Testis (tissue), 3 donors: Measurements from ENCODE around the gene TRMT61A. TPM values are rescaled to one million over a fixed set of nuclear protein-coding genes. Genes with fewer than 3 reads are reported as not detected.
A peak's percentile ranks its signal among the peaks of the same experiment; 100 is the strongest.

ENCODE experiments used
- DNase-seq: peaks from one replicate; pipeline ENCODE4 v3.0.0-alpha.2; 2019
- H3K27ac ChIP-seq, 2 donors: fragments of 200-600 bp; sonication (generic); one replicate each; pipeline ENCODE4 v1.5.1; 2019
- H3K27me3 ChIP-seq: fragments of 200-600 bp; sonication (generic); one replicate; pipeline ENCODE4 v1.5.1; 2019
- H3K36me3 ChIP-seq: fragments of 200-600 bp; sonication (generic); one replicate; pipeline ENCODE4 v1.5.1; 2017; ENCODE audit warnings: low read depth; ENCODE audit errors: missing control alignments
- H3K4me1 ChIP-seq: fragments of 200-600 bp; sonication (generic); one replicate; pipeline ENCODE4 v1.5.1; 2019
- H3K4me3 ChIP-seq, 2 donors: fragments of 200-600 bp; sonication (generic); one replicate each; pipeline ENCODE4 v1.5.1; 2017 to 2019
- H3K9me3 ChIP-seq: fragments of 200-600 bp; sonication (generic); one replicate; pipeline ENCODE4 v1.5.1; 2017
- CTCF ChIP-seq, 3 experiments: fragments of 450-650 bp in 2 of 3; fragments of 200-600 bp in 1 of 3; sonication (generic) in 1 of 3; IDR thresholded peaks; one replicate each; pipeline ENCODE4 v1.5.1; 2016 to 2019; ENCODE audit warnings: antibody characterized with exemption in 3 of 3, mild to moderate bottlenecking in 2 of 3, moderate library complexity in 1 of 3
- POLR2A ChIP-seq: fragments of 450-650 bp; IDR thresholded peaks from one replicate; pipeline ENCODE4 v1.6.1; 2017; ENCODE audit warnings: antibody characterized with exemption, mild to moderate bottlenecking, moderate library complexity
- WGBS, 2 donors: methylation state at CpG; one replicate each; pipeline ENCODE4 v1.1.5; 2018; 5-methylcytosine and 5-hydroxymethylcytosine counted together
- intact Hi-C: fragments of 100-400 bp; cut with DNase I; formaldehyde crosslinking; loops from one replicate; pipeline ENCODE4 v1.15.1; 2023; ENCODE audit warnings: low total_unique reads
- polyA plus RNA-seq: library from polyadenylated mRNA; stranded (reverse); fragments of 350-450 nt; fragmentation: Illumina TruSeq; extraction: RNeasy Lipid Tissue Mini Kit (QIAGEN cat#74804); gene quantifications from one replicate; pipeline ENCODE4 v1.2.3, GENCODE V29; 2014; ENCODE audit warnings: low read depth, low replicate concordance; ENCODE audit not compliant: insufficient read depth
- total RNA-seq, 2 donors: library from RNA; depleted of rRNA; stranded (reverse); fragments of >200 nt; gene quantifications; one replicate each; pipeline ENCODE4 v1.2.3, GENCODE V29; 2016

The TRMT61A gene
- total and polyA plus RNA-seq, 3 donors from 2014 or later = 12.1 to 29.8 (median 19.1) TPM

- no peak for TF ChIP-seq CTCF (IDR thresholded peaks at IDR 0.05)
- no peak for TF ChIP-seq POLR2A
- Histone ChIP-seq H3K4me1 (peaks cover 42% of the 10 kb centered on the region), H3K27ac (peak overlapping the region; percentile 22 to 95), H3K4me3 (no peak overlapping the region), H3K27me3 (no peaks in the 10 kb centered on the region), H3K36me3 (no peaks in the 10 kb centered on the region), H3K9me3 (no peaks in the 10 kb centered on the region)
- intact Hi-C loops = no loop called here
- no peak for DNase-seq
- 28 to 34% methylated on average over 9 to 13 of the region's 13 CpGs for WGBS, 2 donors
Observed at GRCh38 chr14:103519043-103519836, 9.8 kb upstream of the TRMT61A start.

- intact Hi-C loops = no loop called here
- no peaks in the 10 kb centered on the region for H3K27me3 ChIP-seq
- H3K36me3 ChIP-seq = no peaks in the 10 kb centered on the region
- WGBS, 2 donors = 43 to 44% methylated on average over 15 to 22 of the region's 22 CpGs
- H3K27ac ChIP-seq = peak overlapping the region; percentile 94 to 95
- no peak for DNase-seq
- TF ChIP-seq CTCF (IDR thresholded peaks at IDR 0.05) (no peak), POLR2A (no peak)
- no peak overlapping the region for H3K4me3 ChIP-seq
- H3K9me3 ChIP-seq = no peaks in the 10 kb centered on the region
- H3K4me1 ChIP-seq = peaks cover 46% of the 10 kb centered on the region
Observed at GRCh38 chr14:103519837-103520212, 9.2 kb upstream of the TRMT61A start.

- TF ChIP-seq POLR2A = no peak
- no peak for TF ChIP-seq CTCF (IDR thresholded peaks at IDR 0.05)
- Histone ChIP-seq H3K36me3 (no peaks in the 10 kb centered on the region), H3K27me3 (no peaks in the 10 kb centered on the region), H3K4me1 (peaks cover 49% of the 10 kb centered on the region), H3K9me3 (no peaks in the 10 kb centered on the region), H3K27ac (peak overlapping the region; percentile 94 to 95), H3K4me3 (peak overlapping the region; percentile 77 to 88)
- WGBS, 2 donors = 46 to 55% methylated on average over 10 of the region's 10 CpGs
- intact Hi-C loops = no loop called here
- no peak for DNase-seq
Observed at GRCh38 chr14:103520269-103520656, 8.7 kb upstream of the TRMT61A start.

- WGBS, 2 donors = 2% methylated on average over 45 of the region's 66 CpGs; no CpG with 5 or more reads in 1 of the 2 donors
- intact Hi-C loops = no loop called here
- H3K4me3 ChIP-seq = peak overlapping the region; percentile 77 to 88
- H3K27me3 ChIP-seq = no peaks in the 10 kb centered on the region
- TF ChIP-seq CTCF (IDR thresholded peaks at IDR 0.05) = peak; percentile 29 to 66 (median 52)
- TF ChIP-seq POLR2A = no peak
- peak; percentile 93 for DNase-seq
- peaks cover 55% of the 10 kb centered on the region for H3K4me1 ChIP-seq
- H3K9me3 ChIP-seq = no peaks in the 10 kb centered on the region
- peak overlapping the region; percentile 94 to 95 for H3K27ac ChIP-seq
- no peaks in the 10 kb centered on the region for H3K36me3 ChIP-seq
Observed at GRCh38 chr14:103520657-103521437, 8.1 kb upstream of the TRMT61A start.
